Caco-2 (cell line): ENCODE results near the gene DDAH2. TPM values are rescaled to one million over a fixed set of nuclear protein-coding genes. Genes with fewer than 3 reads are reported as not detected.
A peak's percentile ranks its signal among the peaks of the same experiment; 100 is the strongest.

ENCODE experiments used
- BruUV-seq: library from RNA; stranded (reverse); fragments of 400-500 nt; replicated peaks from 2 replicates; lab custom pipeline; 2021; lab: Mats Ljungman, UMichigan
- CTCF ChIA-PET: fragments of 300-600 bp; sonication (Branson Sonifier 250); formaldehyde crosslinking; loops from one replicate; lab custom pipeline; 2022; ENCODE audit warnings: antibody characterized with exemption; lab: Charles Lee
- POLR2A ChIA-PET: fragments of 300-600 bp; sonication (Branson Sonifier 250); formaldehyde crosslinking; loops from one replicate; lab custom pipeline; 2022; ENCODE audit warnings: antibody characterized with exemption; lab: Charles Lee
- DNase-seq, 2 experiments: peaks; one replicate each; pipeline versions ENCODE4 v3.0.0 to v3.0.0-alpha.2; 2020 to 2022
- H3K27me3 ChIP-seq: replicated peaks from 2 replicates; pipeline ENCODE4 v1.6.0; 2011; ENCODE audit warnings: low read length; ENCODE audit not compliant: control insufficient read depth, insufficient read depth
- H3K36me3 ChIP-seq: 2 replicates; pipeline ENCODE4 v1.5.1; 2011; ENCODE audit warnings: low read length; ENCODE audit not compliant: control insufficient read depth, insufficient read depth
- H3K4me1 ChIP-seq: fragments of 250-450 bp; sonication (Bioruptor Pico); 2 replicates; pipeline ENCODE4 v1.5.1; 2020; ENCODE audit warnings: mild to moderate bottlenecking
- H3K4me3 ChIP-seq: 2 replicates; pipeline ENCODE4 v1.5.1; 2011; ENCODE audit warnings: low read depth, mild to moderate bottlenecking, control low read depth, low read length
- H3K9me3 ChIP-seq: fragments of 250-450 bp; sonication (Bioruptor Pico); 2 replicates; pipeline ENCODE4 v1.5.1; 2020; ENCODE audit warnings: mild to moderate bottlenecking, moderate library complexity
- H3K27ac Mint-ChIP-seq: one replicate; pipeline ENCODE4 v1.8.0; 2022; ENCODE audit warnings: mixed read lengths; ENCODE audit not compliant: unreplicated experiment
- H3K27me3 Mint-ChIP-seq: one replicate; pipeline ENCODE4 v1.8.0; 2022; ENCODE audit warnings: mixed read lengths; ENCODE audit not compliant: insufficient read depth, unreplicated experiment
- H3K36me3 Mint-ChIP-seq: one replicate; pipeline ENCODE4 v1.8.0; 2022; ENCODE audit warnings: mild to moderate bottlenecking, mixed read lengths; ENCODE audit not compliant: insufficient read depth, unreplicated experiment
- H3K4me1 Mint-ChIP-seq: one replicate; pipeline ENCODE4 v1.8.0; 2022; ENCODE audit warnings: low read depth, mixed read lengths; ENCODE audit not compliant: unreplicated experiment
- H3K4me3 Mint-ChIP-seq: one replicate; pipeline ENCODE4 v1.8.0; 2022; ENCODE audit warnings: mild to moderate bottlenecking, moderate library complexity, mixed read lengths; ENCODE audit not compliant: unreplicated experiment
- H3K9me3 Mint-ChIP-seq: one replicate; pipeline ENCODE4 v1.8.0; 2022; ENCODE audit warnings: mixed read lengths; ENCODE audit not compliant: unreplicated experiment
- intact Hi-C: fragments of 100-400 bp; cut with micrococcal nuclease; formaldehyde crosslinking; loops from one replicate; pipeline ENCODE4 v1.10.0; 2022; ENCODE audit not compliant: unreplicated experiment
- total RNA-seq: library from RNA; stranded (reverse); gene quantifications from 2 replicates; pipeline ENCODE4 v1.2.3, GENCODE V29; 2022
- TF ChIP-seq, protein P1 (sequence below), 2 experiments: fragments of 200-600 bp in 1 of 2; IDR thresholded peaks; 1 replicate in 1 of 2; 2 replicates in 1 of 2; pipeline versions ENCODE4 v1.5.1 to v1.8.0; 2011 to 2022; ENCODE audit warnings: antibody characterized with exemption in 1 of 2, control low read depth in 1 of 2, inconsistent platforms in 1 of 2, low read depth in 1 of 2, low read length in 1 of 2, mild to moderate bottlenecking in 1 of 2, moderate library complexity in 1 of 2; ENCODE audit not compliant: insufficient read depth in 1 of 2, severe bottlenecking in 1 of 2, unreplicated experiment in 1 of 2

Gene DDAH2
- total RNA-seq, 1 experiment from 2014 or later: 82.4 TPM

DNA sequence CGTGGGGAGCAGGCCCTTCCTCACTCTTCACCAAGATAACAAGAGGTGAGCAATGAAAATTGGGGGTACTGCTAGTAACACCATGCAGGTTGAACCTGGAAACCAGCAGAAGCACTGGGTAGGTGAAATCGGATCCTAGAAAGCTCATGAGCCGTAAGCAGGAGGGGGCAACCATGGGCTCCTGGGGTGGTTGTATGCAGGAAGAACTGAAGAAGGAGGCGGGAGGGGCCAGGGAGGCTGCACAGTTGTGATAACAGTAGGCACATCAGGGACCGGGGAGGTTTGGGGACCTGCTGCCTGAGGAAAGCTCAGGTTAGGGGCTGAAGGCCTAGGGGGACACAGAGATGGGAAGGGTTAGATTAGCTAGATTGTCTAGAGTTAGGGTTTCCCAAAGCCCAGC, 42.6 kb downstream of the DDAH2 start:
- Histone ChIP-seq H3K4me3 (no peak overlapping the region), H3K27me3 (no peaks in the 10 kb centered on the region), H3K9me3 (no peaks in the 10 kb centered on the region), H3K4me1 (peaks cover 48% of the 10 kb centered on the region), H3K36me3 (peaks cover 3% of the 10 kb centered on the region; the same call in 1 of the 2 replicates)
- no TSS peak for BruUV-seq
- H3K27me3 Mint-ChIP-seq: no peaks in the 10 kb centered on the region
- H3K4me1 Mint-ChIP-seq: peaks cover 28% of the 10 kb centered on the region
- intact Hi-C loops: no loop called here
- ChIA-PET POLR2A (no interaction called here), CTCF (no interaction called here)
- H3K36me3 Mint-ChIP-seq: peaks cover 49% of the 10 kb centered on the region
- DNase-seq: no peak
- no peak overlapping the region for H3K4me3 Mint-ChIP-seq
- TF ChIP-seq, protein P1, sequence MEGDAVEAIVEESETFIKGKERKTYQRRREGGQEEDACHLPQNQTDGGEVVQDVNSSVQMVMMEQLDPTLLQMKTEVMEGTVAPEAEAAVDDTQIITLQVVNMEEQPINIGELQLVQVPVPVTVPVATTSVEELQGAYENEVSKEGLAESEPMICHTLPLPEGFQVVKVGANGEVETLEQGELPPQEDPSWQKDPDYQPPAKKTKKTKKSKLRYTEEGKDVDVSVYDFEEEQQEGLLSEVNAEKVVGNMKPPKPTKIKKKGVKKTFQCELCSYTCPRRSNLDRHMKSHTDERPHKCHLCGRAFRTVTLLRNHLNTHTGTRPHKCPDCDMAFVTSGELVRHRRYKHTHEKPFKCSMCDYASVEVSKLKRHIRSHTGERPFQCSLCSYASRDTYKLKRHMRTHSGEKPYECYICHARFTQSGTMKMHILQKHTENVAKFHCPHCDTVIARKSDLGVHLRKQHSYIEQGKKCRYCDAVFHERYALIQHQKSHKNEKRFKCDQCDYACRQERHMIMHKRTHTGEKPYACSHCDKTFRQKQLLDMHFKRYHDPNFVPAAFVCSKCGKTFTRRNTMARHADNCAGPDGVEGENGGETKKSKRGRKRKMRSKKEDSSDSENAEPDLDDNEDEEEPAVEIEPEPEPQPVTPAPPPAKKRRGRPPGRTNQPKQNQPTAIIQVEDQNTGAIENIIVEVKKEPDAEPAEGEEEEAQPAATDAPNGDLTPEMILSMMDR (IDR thresholded peaks at IDR 0.05; ENCODE audit: insufficient read depth in 1 of 2, low read depth in 1 of 2, low read length in 1 of 2, severe bottlenecking in 1 of 2, unreplicated experiment in 1 of 2): no peak
- H3K27ac Mint-ChIP-seq: no peak overlapping the region
- H3K9me3 Mint-ChIP-seq: no peaks in the 10 kb centered on the region

DNA sequence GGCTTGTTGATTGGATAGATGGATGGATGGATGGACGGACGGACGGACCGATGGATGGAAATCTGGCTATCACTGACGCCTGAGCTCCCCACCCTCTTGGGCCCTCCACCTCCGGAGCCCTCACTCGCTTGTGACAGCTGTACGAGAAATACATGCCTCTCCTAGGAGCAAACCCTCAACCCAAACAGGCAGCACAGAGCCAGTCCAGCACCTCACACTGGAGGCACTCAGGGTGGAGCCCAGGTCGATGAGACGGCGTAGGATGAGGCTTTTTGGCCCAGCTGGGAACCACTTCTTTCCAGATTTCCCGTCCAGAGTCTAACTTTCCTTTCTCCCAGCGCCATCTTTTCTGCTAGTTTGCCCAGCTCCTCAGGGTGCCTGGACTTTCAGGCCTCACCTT, 45.5 kb downstream of the DDAH2 start:
- CTCF ChIA-PET: interaction anchor here (2.2 kb wide), 1 partner anchor 86 kb away, joined by 6 read pairs; no protein-coding TSS in a partner anchor
- POLR2A ChIA-PET: no interaction called here
- Mint-ChIP-seq H3K9me3 (no peaks in the 10 kb centered on the region), H3K4me3 (peak overlapping the region; percentile 76), H3K4me1 (peaks cover 17% of the 10 kb centered on the region), H3K36me3 (peaks cover 28% of the 10 kb centered on the region), H3K27ac (peak overlapping the region; percentile 94), H3K27me3 (no peaks in the 10 kb centered on the region)
- Histone ChIP-seq H3K4me3 (no peak overlapping the region), H3K36me3 (0 out of 2 replicates have a peak, but pooled peaks cover 1% of the 10 kb centered on the region), H3K27me3 (no peaks in the 10 kb centered on the region), H3K4me1 (peaks cover 26% of the 10 kb centered on the region), H3K9me3 (no peaks in the 10 kb centered on the region)
- TF ChIP-seq, protein P1 (IDR thresholded peaks at IDR 0.05; ENCODE audit: insufficient read depth in 1 of 2, low read depth in 1 of 2, low read length in 1 of 2, severe bottlenecking in 1 of 2, unreplicated experiment in 1 of 2): no peak
- intact Hi-C loops: no loop called here
- BruUV-seq: no TSS peak
- no peak for DNase-seq

DNA sequence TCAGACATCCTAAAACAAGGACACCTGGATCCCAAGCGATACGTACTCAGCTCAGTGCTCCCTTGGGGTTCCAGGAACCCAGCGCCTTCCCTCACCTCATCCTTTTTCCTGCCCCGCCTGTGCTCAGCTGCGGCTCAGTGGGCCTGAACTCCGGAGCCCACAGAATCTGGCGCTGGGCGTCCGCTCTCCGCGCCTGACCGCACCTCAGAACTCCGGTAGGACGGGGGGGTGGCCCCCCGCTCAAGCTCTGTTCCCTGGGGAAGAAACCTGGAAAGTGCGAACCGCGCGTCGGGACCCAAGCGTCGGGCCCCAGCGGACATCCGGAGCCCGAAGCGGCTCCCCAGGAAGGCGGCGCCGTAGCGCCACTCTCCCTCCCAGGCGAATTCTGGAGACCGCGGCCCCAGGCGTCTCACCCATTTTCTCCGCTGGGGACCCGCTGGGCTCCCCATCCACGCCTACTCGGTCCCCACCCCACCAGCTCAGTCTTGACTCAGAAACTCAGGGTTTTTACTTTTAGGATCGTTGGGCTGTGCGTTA, 47.9 kb downstream of the DDAH2 start:
- H3K36me3 Mint-ChIP-seq: peaks cover 22% of the 10 kb centered on the region
- DNase-seq: peak; percentile 59 to 69
- H3K4me3 ChIP-seq: peak overlapping the region; percentile 49
- ChIA-PET POLR2A (interaction anchor here (1.0 kb wide), 2 partner anchors 56 to 134 kb away, joined by 3 read pairs; partner anchors contain the start of gene HSPA1L), CTCF (interaction anchor here (0.6 to 2.3 kb wide), 17 partner anchors 9 to 183 kb away, joined by 3 to 18 read pairs (median 5); partner anchors contain the start of genes CLIC1, CSNK2B, HSPA1B and LY6G6D)
- H3K9me3 Mint-ChIP-seq: no peaks in the 10 kb centered on the region
- peaks cover 17% of the 10 kb centered on the region for H3K4me1 Mint-ChIP-seq
- intact Hi-C loops: loop anchor here (2.0 kb wide), 1 partner anchor 22 kb away; the partner anchor contains the start of gene ABHD16A
- peak overlapping the region; percentile 76 for H3K4me3 Mint-ChIP-seq
- peak overlapping the region; percentile 54 for H3K27ac Mint-ChIP-seq
- H3K36me3 ChIP-seq: no peaks in the 10 kb centered on the region
- peaks cover 25% of the 10 kb centered on the region for H3K4me1 ChIP-seq
- no peaks in the 10 kb centered on the region for H3K27me3 ChIP-seq
- no peaks in the 10 kb centered on the region for H3K9me3 ChIP-seq
- TF ChIP-seq, protein P1 (IDR thresholded peaks at IDR 0.05; ENCODE audit: insufficient read depth in 1 of 2, low read depth in 1 of 2, low read length in 1 of 2, severe bottlenecking in 1 of 2, unreplicated experiment in 1 of 2): peak in 1 of 2 experiments; percentile 12
- BruUV-seq: no TSS peak
- H3K27me3 Mint-ChIP-seq: no peaks in the 10 kb centered on the region
